NCI-H345 treated with DMSO at 0.1 percent for 48 hours (cell line): ENCODE data around the gene NKX1-1.
"Not testable (repeated sequence)": the region's sequence is repeated elsewhere in the genome, so short reads cannot be mapped to it uniquely, and the experiment has no call there.

ENCODE experiments used
- DNase-seq: peaks from one replicate; lab custom pipeline; 2025; ENCODE audit not compliant: unreplicated experiment; lab: John Stamatoyannopoulos, UW

NKX1-1 gene

DNA sequence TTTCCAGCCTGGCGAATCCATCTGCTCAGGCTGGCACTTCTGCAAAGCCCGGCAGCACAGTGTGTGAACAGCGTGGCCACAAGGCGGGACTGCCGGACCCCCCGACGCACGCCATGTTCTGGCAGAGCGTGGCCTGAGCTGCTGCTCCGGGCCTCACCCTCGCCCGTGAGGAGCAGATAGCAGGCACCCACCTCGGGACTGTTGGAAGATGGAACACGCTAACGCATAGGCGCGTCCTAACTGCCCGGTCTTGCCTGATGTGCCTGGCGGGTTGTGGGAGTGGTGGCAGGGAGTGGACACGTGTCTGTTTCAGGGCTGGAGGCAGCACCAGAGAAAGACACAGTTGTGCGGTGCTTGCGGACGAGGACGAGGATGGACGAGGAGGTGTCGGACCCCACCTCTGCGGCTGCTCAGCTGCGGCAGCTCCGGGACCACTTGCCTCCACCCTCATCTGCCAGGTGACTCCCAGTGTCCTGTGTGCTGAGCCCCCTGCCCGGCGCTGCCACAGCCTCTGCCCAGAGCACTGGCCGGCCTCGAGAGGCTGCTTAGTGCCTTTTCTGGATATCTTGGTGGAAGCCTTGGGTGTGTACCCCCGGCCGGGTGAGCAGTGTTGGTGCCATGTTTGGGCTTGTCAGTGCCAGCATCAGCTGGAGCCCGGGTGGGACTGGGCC, 31.1 kb downstream of the NKX1-1 start:
- no peak for DNase-seq

DNA sequence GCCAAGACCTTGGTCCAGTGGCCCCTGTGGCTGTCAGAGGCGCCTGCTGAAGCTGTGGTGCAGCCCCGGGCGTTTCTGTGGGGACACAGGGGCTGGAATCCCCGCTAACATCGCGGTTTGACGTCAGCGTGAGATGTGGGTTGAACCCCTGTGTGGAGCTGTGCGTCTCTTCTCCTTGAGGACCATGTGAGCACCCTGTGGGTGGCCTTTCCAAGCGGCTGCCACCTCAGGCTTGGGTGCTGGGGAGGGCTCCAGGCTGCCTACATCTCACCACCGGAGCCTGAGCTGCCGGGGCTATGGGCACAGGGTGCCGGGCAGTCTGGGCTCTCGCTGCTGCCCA, 31.6 kb downstream of the NKX1-1 start:
- no peak for DNase-seq

DNA sequence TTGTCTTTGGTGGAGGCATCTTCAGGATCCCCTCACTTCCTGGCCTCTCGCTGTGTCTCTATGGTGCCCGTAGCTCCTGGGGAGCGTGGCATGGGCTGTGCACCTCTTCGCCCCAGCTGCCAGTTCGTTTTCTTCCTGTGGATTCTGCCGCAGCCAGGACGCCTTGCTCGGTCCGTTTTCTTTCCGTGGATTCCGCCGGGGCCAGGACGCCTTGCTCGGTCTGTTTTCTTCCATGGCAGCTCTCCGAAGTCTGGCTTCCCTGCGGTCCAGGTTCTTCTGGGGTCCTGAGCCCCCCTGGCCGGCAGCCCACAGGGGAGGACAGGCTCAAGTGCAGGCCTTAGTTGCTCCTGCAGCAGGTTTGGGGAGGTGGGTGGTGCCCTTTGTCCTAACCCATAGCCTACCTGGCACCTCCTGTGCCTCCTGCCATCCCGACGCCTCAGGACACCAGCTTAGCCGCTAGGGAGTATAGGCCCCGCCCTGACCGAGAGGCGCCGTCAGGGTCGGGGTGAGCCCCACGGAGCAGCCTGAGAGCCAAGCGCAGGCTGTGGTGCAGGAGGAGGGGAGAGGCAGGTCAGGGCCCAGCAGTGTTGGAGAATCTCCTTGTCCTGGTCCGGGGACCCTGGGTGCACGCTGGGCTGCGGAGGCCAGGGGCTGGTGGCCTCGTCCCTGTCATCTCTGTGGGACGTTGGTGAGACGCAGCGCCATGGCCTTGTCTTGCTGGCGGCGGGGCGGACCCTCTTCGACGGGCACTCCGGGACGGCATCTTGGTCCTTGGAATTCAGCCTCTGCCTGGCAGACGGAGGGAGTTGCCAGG, 32.1 kb downstream of the NKX1-1 start:
- DNase-seq = no peak

DNA sequence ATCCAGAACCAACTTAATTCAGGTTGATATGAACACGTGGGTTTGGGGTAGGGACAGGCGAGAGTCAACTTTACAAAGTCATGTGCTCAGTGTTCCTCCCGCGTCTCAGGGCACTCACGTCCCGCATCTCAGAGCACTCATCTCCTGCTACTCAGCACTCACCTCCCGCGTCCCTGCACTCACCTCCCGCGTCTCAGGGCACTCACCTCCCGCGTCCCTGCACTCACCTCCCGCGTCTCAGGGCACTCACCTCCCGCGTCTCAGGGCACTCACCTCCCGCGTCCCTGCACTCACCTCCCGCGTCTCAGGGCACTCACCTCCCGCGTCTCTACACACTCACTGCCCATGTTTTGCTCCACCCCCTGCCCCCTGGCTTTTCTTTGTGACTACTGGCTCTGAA, 33.7 kb downstream of the NKX1-1 start:
- not testable (repeated sequence) for DNase-seq

DNA sequence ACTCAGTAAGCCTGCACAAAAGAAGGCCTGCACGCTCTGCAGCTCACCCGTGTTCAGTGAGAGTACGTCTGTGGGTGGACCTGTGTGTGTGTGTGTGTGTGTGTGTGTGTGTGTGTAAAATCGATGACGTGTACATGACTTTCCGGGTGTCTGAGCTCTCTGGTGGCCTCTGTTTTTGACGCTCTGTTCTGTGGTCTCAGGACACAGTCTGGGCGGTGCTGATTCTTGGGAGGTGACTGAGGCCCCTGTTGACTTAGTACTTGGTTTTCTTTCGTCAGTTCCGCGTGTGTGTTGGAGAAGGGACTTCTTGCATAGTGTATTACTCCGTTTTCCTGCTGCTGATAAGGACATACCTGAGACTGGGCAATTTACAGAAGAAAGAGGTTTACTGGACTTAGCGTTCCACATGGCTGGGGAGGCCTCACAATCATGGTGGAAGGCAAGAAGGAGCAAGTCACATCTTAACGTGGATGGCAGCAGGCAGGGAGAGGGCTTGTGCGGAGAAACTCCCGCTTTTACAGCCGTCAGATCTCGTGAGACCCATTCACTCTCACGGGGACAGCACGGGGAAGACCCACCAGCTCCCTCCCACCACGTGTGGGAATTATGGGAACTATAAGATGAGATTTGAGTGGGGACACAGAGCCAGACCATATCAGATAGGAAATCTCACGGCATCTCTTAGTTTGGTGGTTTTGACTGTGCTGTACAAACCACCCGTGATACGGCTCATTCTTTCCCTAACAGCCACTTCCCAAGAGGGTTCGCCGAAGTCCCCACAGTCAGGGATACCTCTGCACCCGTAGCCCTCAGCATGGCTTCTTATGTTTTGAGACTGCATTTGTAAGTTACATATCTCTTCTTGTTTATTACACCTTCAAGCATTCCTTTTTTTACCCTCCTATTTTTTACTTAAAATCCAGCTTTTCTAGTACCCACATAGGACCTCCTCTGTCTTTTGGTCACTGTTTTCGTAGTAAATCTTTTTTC, 34.8 kb downstream of the NKX1-1 start:
- no peak for DNase-seq

DNA sequence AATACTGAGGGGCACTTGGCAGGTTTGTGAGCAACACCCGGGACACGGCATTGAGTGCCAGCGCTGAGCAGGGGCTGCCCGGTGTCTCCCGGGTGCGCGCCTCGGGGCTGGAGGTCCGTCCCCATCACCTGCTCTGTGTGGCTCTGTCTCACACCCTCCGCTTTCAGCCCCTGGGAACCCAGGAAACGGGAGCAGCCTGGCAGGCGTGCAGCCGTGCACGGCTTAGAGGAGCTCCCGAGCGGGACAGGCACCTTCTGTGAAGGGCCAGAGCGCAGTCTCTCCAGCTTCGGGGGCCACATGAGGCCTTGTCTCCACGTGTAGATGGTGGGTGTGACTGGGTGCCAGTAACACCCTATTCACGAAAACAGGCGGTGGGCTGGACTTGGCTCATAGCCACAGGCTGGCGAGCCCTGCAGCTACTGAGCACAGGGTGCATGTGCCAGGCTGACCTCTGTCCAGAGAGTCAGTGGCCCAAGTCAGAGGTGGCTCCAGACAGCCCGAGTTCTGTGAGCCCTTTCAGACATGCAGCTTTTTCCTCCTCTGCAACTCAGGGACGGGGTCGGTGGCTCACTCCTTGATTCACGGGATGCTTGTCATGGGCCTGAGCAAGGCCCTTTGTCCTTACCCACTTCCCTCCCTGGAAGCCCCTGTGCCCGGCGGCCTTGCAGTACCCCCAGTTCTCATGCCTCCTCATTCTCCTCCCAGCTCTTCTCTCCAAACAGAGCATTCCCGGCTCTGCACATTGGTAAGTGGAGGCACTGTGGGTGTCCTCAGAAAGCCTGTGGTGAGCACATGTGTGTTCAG, 35.7 kb downstream of the NKX1-1 start:
- DNase-seq = no peak

DNA sequence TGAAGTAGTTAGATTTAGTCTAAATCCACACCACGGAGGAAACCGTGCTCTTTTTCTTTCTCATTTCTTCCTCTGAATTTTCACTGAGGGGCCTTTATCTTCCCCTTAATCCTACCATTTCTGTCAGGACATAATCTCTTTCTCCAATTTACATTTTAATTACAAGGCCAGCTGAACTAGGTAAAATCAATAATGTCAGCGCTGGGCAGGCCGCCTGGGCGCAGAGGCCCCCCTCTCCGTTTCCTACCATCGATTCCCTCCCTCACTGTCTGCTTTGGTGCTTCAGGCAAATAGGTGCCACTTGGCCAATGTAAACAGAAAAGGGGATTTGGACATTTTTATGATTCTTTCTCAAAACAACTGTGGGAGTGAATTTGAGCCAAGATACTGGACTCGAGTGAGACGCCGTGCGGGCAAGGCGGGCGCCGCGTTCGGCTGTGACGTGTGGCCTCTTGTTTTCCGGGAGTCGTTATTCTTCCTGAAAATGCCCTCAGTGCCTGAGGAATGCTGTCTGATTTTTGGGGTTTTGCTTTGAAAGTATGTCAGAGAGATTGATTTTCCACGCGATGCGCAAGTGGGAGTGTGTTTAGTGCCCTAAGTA, 36.7 kb downstream of the NKX1-1 start:
- no peak for DNase-seq

DNA sequence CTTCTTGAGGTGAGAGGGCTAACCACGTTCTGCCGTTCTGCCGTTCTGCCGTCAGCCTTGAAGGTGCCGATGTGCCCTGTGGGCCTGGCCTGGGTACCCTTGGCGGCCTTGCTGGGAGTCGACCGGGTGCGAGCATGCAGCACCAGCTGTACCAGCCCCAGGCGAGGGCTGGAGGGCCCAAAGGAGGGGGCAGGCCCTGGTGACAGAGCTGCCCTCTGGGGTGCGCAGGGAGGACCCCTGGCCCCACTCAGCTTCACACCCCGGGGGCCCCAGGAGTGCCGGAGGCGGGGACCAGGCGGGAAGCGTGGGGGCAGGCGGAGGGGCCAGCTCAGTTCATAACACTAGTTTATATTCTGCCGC, 37.2 kb downstream of the NKX1-1 start:
- no peak for DNase-seq

DNA sequence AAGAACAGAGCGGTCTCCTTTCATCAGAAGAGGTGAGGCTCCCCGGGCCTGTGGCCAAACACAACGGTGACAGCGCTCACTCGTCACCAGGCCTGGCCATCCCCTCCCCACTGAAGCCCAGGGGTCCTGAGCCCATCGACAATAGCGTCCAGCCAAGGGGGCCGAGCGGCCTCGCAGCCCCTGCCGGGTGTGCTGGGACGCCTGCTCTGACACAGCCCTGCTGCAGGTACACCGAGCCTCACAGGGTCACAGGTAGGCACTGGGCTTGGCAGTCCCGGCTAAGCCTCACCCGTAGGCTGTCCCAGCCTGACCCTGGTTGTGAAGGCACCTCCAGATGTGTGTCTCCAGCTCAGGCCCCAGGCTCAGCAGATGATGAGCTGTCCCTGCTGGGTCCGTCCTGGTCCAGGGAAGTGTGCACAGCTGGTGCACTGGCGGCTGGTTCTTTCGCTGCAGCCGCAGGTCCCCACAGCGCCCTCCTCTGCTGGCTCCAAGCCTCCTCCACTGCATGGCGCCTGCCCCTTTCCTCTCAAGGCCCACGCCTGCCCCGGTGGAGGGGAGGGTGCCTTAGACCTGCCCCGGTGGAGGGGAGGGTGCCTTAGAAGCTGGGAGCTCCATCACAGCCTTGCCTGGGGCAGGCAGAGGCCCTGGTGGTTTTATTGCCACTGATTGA, 37.7 kb downstream of the NKX1-1 start:
- DNase-seq = no peak

DNA sequence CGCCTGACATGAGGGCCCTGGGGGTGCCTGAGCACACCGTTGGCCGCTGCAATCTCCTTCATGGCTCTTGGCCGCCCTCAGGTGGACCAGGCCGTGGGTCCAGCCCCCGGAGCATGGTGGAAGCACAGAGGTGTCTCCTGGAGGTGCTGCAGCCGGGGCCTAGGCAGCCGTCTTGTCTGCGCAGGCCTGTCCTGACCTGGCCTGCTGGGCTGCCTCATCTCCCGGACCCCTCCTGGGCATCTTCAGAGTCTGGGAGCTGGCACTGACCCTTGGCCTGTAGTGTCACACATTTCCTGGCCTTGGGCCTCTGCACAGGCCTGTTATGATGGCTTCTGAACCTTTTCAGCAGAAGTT, 38.3 kb downstream of the NKX1-1 start:
- no peak for DNase-seq

DNA sequence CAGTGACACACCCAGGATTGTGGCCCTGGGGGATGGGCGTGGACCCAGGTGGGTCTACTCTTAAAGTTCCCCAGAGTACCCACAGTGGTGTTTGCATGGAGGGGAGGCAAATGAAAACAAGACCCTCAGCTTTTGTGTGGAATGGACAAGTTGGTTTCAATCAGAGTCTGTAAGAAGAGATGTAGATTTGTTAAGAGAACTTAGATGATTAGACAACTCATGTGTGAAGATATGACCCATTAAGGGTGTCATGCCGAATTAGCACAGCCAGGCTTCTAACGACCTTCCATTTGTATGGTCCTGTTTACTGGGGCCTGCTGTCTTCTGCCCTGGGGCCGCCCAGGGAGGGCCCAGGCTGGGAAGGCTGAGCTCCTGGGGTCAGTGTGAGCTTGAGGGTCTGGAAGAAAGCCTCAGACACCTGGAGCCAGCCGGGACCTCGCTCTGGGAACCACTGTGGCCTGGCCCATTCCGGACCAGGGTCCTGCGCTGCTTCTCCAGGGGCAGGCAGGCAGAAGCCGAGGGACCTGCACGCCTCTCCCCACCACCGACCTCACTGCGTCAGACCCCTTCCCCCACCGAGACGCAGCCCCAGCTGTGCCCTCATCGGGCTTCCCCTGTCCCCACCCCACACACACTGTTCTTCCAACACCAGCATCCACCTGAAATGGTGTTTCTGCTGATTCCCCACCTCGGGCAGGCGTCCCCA, 38.9 kb downstream of the NKX1-1 start:
- no peak for DNase-seq

DNA sequence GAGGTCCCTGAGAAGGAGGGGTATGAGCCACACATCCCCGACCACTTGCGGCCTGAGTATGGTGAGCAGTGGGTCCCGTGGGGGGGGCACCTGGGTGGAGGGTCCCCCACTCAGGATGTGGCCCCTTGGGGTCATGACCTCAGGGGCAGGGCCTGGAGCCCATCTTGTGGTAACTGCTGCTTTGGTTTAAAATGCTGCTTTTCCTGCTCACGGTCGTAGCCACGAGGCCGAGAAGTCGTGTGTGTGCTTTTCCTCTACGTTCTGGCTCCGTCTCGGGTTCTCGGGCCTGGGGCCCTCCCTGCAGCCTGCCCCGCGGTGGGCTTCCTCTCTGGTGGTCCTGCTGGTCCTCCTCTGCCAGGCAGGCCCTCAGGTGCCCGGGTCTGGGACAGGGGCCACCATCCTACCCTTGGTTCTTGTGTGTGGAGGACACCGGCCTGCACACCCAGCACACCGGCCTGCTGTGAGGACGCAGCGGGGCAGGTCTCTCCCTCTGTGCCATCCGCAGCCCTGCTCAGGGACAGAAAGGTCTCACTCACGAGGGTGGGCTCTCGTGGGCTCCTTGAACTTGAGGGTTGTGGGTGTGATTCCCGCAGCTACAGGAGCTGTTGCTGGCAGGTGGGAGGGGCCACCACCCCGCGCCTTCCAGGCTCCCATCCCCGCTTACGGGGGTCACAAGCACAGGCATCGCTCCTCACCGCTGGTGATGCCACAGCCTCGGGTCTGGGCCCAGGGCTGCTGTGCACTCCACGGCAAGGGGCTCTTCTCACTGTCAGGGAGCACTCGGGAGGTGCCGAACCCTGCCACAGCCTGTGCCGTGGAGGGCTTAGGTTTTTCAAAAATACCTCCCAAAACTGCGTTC, 39.6 kb downstream of the NKX1-1 start:
- no peak for DNase-seq

DNA sequence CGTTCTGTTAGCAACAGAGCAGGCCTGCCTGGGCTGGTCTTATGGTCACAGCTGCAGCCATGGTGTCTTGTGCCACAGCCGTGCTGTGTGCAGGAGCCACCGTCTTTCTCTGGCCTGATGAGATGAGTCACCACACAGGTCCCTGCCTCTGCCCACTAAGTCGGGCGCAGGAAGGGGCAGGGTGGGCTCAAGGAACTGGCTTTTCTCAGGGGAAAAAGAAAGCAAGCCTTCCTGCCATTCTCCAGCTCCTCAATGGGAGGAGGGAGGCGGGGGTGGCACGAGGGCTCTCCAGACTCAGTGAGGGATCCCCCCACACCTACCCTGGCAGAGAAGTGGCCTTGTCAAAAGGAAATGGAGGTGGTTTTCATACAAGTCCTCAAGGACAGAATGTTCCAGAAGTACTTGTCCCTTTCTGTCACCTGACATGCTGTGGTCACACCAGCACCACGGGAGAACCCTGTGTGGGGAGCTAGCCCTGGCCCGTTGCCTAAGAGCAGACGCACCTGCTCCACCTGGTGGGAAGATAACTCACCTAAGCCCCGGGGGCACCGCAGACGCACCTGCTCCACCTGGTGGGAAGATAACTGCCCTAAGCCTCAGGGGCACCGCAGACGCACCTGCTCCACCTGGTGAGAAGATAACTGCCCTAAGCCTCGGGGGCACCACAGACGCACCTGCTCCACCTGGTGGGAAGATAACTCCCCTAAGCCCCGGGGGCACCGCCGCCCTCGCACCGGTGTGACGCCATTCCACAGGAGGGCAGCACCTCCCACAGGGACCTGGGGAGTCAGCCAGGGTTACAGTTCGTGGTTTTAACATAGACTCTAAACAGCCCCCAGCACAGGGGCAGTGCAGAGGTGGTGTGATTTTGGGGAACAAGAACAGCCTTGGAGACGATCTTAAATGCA, 40.7 kb downstream of the NKX1-1 start:
- DNase-seq = no peak

DNA sequence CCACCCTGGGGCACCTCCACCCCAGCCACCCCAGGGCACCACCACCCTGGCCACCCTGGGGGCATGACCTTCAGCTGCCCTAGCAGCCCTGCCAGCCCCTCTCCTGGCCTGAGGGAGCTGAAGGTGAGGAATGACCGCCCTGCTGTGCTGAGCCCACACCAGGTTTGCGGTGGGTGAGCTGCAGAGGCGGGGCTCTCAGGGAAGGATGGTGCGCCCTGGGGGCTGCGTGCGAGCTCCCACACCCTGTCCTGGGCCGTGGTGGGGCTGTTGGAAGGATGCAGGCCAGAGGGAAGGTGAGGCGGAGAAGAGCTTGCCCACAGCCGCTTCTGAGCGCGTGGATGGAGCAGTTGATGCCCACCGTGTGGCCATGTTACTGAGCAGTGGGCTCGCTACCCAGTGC, 41.5 kb downstream of the NKX1-1 start:
- no peak for DNase-seq

DNA sequence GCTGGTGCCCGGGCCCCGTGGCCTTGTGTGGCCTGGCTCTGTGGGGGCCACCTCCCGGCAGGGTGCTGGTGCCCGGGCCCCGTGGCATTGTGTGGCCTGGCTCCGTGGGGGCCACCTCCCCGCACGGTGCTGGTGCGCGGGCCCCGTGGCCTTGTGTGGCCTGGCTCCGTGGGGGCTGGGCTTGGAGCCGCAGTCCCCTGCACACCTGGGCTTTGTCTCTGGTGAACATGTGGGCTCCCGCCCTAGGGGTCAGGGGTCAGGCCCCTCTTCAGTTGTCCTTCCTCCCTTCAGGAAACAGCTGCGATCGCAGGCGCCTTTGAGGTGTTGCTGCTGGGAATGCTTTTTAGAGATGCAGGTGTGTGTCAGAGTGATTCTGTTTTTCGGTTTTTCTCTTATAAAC, 42.0 kb downstream of the NKX1-1 start:
- no peak for DNase-seq

DNA sequence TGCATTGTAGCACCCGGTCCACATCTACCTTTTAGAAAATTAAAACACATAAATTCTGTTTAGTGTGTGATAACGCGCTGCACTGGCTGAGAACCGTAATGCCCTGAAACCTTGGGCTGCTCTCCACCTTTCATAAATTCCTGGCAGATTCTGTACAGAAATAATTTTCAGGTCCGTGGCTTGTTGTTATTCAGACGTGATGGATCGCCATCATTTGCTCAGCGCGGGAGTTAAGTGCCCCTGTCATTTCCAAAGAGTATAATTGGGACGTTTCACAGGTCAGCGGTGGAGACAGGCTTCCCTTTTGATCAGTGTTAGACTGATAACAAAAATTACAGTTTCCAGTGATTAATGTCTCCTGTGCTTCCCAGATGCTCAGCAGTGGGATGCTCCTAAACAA, 42.7 kb downstream of the NKX1-1 start:
- no peak for DNase-seq

DNA sequence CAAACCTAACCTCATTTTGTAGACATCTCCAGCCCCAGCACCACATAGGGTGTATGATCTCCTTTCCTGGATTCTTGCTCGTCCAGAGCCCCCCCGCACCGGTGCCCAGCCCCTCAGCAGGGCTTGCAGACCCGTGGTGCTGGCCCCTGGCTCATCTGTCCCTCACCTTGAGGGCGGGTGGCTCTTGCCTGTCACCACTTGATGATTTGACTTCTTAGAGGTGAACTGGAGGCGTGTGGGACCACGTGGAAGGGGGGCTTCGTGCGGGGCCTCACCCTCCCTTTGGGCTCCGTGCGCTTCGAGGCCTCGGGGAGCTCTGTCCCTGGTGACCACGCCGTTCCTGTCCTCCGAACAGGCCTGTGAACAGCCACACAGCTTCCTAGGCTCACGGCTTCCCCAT, 43.7 kb downstream of the NKX1-1 start:
- no peak for DNase-seq
